NCI-H1092 (cell line): ENCODE results near the gene CD300LB.
"Not testable (repeated sequence)": the region's sequence is repeated elsewhere in the genome, so short reads cannot be mapped to it uniquely, and the experiment has no call there.

Experiments used
- DNase-seq: peaks from one replicate; lab custom pipeline; 2025; lab: John Stamatoyannopoulos, UW

Gene CD300LB

GRCh38 chr17:74525781-74526288, 5.4 kb downstream of the CD300LB start:
- DNase-seq = no peak

- DNase-seq = no peak
Observed at GRCh38 chr17:74525465-74525725, 5.9 kb downstream of the CD300LB start.

GRCh38 chr17:74524653-74525464, 6.4 kb downstream of the CD300LB start:
- DNase-seq = no peak

GRCh38 chr17:74523308-74523707, 8.0 kb downstream of the CD300LB start:
- DNase-seq = no peak

GRCh38 chr17:74522381-74523105, 8.7 kb downstream of the CD300LB start:
- no peak for DNase-seq

- no peak for DNase-seq
Observed at GRCh38 chr17:74521701-74522201, 9.5 kb downstream of the CD300LB start.

- no peak for DNase-seq
Observed at GRCh38 chr17:74520790-74521480, 10.3 kb downstream of the CD300LB start.

- no peak for DNase-seq
Observed at GRCh38 chr17:74520016-74520434, 11.2 kb downstream of the CD300LB start.

GRCh38 chr17:74518413-74518981, 12.8 kb downstream of the CD300LB start:
- not testable (repeated sequence) for DNase-seq

- no peak for DNase-seq
Observed at GRCh38 chr17:74516561-74517328, 14.5 kb downstream of the CD300LB start.

- DNase-seq = no peak
Observed at GRCh38 chr17:74515941-74516340, 15.3 kb downstream of the CD300LB start.

GRCh38 chr17:74514632-74515334, 16.5 kb downstream of the CD300LB start:
- no peak for DNase-seq

GRCh38 chr17:74513987-74514631, 17.2 kb downstream of the CD300LB start:
- no peak for DNase-seq

- DNase-seq = no peak
Observed at GRCh38 chr17:74512624-74513091, 18.6 kb downstream of the CD300LB start.

- no peak for DNase-seq
Observed at GRCh38 chr17:74512036-74512435, 19.2 kb downstream of the CD300LB start.

GRCh38 chr17:74508156-74508555, 23.1 kb downstream of the CD300LB start:
- DNase-seq = no peak

- DNase-seq = not testable (repeated sequence)
Observed at GRCh38 chr17:74503949-74504348, 27.3 kb downstream of the CD300LB start.

GRCh38 chr17:74502861-74503260, 28.4 kb downstream of the CD300LB start:
- DNase-seq = no peak

GRCh38 chr17:74499992-74500391, 31.3 kb downstream of the CD300LB start:
- no peak for DNase-seq

- no peak for DNase-seq
Observed at GRCh38 chr17:74497471-74497870, 33.8 kb downstream of the CD300LB start.
